ENCODE results near the gene CLCN5.

Gene CLCN5

GRCh38 chrX:50097071-50097470 is 174.7 kb downstream of the CLCN5 start:
- no peak for DNase-seq

DNA sequence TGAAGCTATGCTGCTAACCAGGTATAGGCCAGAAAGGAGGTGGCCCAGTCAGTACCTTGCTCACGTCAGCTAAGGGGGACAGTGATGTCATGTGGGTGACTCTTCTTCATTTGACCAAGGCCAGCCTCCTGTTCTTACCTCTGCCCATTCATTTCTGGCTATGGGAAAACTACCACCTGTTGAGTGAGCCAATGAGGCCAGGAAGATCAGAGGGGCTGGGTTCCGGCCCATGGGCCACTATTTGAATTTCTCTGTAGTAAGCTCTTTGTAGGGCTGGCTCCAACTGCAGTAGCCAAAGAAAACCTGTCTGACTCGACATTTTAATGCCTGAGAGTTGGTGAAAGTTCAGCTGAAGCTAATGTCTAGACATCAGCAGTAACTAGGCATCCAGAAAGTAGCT is 175.8 kb downstream of the CLCN5 start:
- no peak for DNase-seq

DNA sequence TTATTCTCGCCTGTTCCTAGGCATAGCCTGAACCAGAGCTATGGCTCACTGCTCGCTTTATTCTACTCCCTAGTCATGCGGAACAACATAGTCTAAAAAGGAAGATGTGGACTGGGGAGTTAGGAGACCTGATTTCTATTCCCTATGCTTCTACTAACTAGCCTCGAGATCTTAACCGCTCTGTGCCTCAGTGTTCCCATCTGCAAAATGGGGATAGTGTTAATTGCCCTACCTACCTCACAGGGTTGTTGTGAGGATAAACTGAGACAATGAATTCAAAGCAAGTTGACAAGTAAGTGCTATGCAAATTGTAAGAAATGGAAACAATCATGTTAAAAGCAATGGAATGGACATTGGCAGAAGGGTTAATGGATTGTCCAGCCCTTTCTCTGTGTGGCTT is 176.4 kb downstream of the CLCN5 start:
- DNase-seq = no peak

DNA sequence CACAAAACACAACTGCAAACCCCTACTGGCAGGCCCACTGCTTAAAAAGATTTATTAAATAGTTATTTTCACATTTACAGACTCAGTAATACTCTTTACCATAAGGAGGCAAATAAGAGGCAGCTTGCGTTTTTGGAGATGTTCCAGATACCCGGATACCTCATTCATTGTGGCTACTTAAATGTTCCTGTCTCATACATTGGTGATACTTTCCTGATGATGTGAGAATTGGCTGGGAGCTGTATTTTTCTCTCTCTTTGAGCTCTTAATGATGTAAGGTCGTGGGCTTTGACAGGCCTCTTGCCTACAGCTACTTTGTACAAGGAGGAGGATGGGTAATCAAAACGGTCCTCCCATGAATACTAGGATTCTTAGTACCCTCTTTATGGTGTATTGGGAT is 176.9 kb downstream of the CLCN5 start:
- DNase-seq = no peak

- DNase-seq = no peak
These were observed 177.8 kb downstream of the CLCN5 start for GRCh38 chrX:50100188-50100587.

GRCh38 chrX:50103176-50103575 is 180.8 kb downstream of the CLCN5 start:
- no peak for DNase-seq

DNA sequence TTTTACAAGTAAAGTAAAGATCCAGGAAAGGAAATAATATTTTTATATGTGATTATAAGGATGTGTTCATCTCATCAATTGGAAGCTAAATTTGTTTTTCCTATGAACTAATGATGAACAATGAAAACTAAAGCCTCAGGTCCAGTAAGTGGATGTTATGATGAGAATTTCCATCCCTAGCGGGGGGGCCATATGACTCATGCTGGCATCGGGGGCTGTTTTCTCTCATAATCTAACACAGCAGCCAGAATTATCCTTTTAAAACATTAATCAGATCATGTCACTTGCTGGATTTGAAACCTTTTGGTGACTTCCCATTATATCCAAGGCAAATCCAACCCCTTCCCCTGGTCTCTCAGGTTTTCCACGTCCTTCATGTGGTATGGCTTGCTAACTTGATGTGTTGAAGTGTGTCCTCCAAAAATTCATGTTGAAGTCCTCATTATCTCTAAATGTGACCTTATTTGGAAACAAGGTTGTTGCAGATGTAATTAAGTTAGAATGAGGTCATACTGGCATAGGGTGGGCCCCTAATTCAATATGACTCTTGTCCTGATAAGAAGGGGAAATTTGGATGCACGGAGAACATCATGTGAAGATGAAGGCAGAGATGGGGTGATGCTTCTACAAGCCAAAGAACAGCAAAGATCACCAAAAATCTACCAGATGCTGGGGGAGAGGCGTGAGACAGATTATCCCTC is 181.6 kb downstream of the CLCN5 start:
- DNase-seq = no peak

DNA sequence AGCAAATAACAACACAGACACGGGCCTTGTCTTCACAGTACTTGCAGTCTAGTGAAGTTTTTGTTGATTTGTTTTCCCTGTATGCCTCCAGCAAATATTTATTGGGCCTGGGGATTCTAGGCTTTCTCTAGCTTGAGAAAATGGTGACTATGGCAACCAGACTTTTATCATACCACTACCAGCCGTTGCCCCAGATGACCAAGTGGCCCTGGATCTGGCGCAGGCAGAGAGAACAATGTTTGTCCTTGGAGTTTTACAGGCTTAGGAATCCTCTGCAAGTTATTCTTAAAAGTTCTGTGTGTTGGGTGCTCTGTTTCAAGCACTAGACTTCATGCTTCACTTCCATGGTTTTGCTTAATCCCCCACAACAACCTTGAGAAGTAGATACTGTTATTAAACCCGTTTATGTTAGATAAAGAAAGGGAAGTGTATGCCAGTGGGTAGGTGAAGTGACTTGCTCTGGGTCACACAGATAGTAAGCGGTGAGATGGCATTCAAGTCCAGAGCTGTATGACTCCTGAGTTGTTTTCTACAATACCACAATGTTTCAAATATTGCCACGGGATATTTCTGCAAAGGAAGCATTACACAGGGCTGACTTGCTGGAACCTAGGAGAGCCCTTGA is 183.8 kb downstream of the CLCN5 start:
- no peak for DNase-seq

- no peak for DNase-seq
These were observed 185.1 kb downstream of the CLCN5 start for GRCh38 chrX:50107470-50107869.

DNA sequence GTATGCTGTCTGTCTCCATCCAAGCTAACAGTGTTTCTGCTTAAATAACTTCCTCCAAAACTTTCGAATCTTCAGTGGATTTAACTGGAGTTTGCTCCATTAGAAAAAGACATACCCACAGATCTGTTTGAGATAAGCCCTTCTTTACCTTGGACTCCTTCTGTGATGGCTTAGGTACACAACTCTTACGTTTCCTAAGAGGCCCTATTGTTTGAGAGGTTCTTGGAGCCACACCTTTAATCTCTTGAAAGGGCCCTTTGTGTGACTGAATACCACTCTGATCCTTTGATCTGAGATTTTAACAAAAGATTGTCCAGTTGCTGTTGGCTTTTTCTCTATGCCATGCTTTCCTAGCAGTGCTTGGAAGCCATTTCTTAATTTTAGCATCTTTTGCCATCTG is 185.9 kb downstream of the CLCN5 start:
- DNase-seq = no peak

GRCh38 chrX:50111742-50112141 is 189.3 kb downstream of the CLCN5 start:
- DNase-seq = no peak

DNA sequence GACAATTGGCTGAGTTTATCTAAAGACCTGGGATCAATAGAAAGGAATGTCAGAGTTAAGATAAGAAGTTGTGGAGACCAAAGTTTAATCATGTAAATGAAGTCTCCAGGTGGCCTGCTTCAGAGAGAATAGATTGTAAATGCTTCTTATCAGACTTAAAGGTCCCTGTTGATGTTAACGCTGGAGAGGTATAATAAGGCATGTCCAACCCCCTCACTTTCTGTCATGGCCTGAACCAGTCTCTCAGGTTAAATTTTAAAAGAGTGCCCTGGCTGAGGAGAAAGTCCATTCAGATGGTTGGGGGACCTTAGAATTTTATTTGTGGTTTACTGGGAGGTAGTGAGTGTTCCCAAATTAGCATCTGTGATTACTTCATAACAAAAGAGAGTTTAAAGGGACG is 191.7 kb downstream of the CLCN5 start:
- DNase-seq = no peak

DNA sequence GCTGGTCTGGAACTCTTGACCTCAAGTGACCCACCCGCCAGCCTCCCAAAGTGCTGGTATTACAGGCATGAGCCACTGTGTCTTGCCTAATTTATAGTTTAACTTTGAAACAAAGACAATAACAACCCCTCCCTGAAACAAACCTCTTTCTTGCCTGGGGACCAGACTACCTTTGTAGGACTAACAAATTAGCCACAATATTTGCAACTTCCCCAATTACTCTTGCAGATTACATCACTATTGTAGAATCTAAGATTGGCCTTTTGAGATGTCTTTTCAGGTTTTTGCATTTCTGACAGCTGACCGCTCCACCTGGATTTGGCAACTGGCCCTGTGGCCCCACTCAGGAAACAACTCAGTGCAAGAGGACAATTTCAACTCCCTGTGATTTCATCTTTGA is 193.6 kb downstream of the CLCN5 start:
- DNase-seq = no peak

DNA sequence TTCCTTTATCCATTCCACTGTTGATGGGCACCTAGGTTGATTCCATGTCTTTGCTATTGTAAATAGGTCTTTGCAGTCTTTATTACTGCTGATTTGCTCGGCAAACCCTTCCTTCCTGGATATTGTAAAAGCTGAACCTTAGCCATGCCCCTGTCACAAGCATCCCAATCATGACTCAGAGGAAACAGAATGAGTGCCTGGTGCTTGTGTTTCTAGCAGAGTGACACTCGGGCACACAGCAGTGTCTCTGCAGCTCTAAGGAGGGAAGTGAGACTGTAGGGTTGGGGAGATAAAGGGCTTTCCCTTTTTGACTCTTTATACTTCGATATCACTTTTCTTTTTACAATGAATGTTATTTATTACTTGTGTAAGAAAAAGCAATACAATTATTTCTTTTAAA is 195.1 kb downstream of the CLCN5 start:
- no peak for DNase-seq

GRCh38 chrX:50125480-50125879 is 203.1 kb downstream of the CLCN5 start:
- DNase-seq = no peak

DNA sequence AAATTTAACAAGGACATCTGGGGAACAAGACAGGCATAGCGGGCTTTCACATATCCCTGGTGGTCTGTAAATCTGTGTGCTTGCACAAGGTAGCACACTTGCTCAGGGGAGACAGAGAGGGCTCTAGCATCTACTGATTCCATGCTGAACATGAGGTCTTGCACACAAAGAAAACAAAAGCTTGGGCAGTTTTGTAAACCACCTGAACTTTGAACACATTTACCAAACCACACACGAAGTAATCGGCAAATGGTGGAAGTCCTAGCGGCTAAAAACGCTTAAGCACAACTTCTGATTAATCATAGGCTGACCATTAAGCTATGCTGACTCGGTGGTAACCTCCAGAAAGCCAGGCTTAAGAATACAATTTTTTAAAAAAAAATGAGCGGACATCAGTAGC is 225.6 kb downstream of the CLCN5 start:
- no peak for DNase-seq

All from activated T-cell treated with anti-CD3 and anti-CD28 coated beads, Interleukin-2, amount 50 U/mL, for 48 hours (primary cell).